Gastrocnemius medialis (tissue), 4 donors: Measurements from ENCODE around the gene PRPF40A.

ENCODE experiments used
- POLR2A ChIP-seq, 2 donors: fragments of 450-650 bp; IDR thresholded peaks; one replicate each; pipeline ENCODE4 v1.6.1; 2017; ENCODE audit warnings: antibody characterized with exemption in 2 of 2, mild to moderate bottlenecking in 2 of 2, moderate library complexity in 2 of 2
- TF ChIP-seq, protein P1 (sequence below), 5 experiments: fragments of 450-650 bp in 3 of 5; fragments of 200-600 bp in 2 of 5; sonication (generic) in 2 of 5; IDR thresholded peaks in 4 of 5; conservative IDR thresholded peaks in 1 of 5; 1 replicate in 4 of 5; 2 replicates in 1 of 5; pipeline ENCODE4 v1.5.1; 2016 to 2019; ENCODE audit warnings: antibody characterized with exemption in 5 of 5, mild to moderate bottlenecking in 3 of 5, moderate library complexity in 3 of 5

DNA sequence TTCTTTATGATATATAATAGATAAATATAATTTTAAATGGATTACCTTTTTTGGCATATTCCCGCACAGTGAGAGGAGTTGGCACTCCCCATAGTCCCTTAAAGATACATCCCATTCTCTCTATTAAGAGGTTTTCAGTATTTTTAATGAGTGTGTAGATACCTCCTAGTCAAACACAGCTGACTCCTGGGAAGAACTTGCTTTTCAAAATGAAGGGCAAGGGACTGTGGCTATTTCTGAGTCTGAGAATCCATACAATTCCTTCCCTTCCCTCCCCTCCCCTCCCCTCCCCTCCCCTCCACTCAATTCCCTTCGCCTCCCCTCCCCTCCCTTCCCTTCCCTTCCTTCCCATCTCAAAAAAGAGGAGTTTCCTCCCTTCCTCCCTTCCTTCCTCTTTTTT lies 93.5 kb downstream of the PRPF40A start:
- TF ChIP-seq, protein P1, sequence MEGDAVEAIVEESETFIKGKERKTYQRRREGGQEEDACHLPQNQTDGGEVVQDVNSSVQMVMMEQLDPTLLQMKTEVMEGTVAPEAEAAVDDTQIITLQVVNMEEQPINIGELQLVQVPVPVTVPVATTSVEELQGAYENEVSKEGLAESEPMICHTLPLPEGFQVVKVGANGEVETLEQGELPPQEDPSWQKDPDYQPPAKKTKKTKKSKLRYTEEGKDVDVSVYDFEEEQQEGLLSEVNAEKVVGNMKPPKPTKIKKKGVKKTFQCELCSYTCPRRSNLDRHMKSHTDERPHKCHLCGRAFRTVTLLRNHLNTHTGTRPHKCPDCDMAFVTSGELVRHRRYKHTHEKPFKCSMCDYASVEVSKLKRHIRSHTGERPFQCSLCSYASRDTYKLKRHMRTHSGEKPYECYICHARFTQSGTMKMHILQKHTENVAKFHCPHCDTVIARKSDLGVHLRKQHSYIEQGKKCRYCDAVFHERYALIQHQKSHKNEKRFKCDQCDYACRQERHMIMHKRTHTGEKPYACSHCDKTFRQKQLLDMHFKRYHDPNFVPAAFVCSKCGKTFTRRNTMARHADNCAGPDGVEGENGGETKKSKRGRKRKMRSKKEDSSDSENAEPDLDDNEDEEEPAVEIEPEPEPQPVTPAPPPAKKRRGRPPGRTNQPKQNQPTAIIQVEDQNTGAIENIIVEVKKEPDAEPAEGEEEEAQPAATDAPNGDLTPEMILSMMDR (IDR thresholded peaks at IDR 0.05 in 4 of 5, conservative IDR thresholded peaks at IDR 0.05 in 1 of 5) = no peak
- no peak for TF ChIP-seq POLR2A (IDR thresholded peaks at IDR 0.05)
